Thoracic aorta (tissue), 2 donors: ENCODE data around the gene COL8A1. TPM values are rescaled to one million over a fixed set of nuclear protein-coding genes. Genes with fewer than 3 reads are reported as not detected.

Source experiments
- ATAC-seq: fragments of 150-250 bp; one replicate; pipeline ENCODE4 v1.8.0; 2017; ENCODE audit warnings: low read depth; ENCODE audit not compliant: insufficient number of reproducible peaks, low FRiP score
- DNase-seq: peaks from one replicate; pipeline ENCODE4 v3.0.0-alpha.2; 2020; ENCODE audit warnings: low spot score
- H3K27ac ChIP-seq, 2 donors: fragments of 200-600 bp; sonication (generic); 1 replicate in 1 of 2; 2 replicates in 1 of 2; pipeline ENCODE4 v1.5.1; 2016; ENCODE audit warnings: mild to moderate bottlenecking in 2 of 2, moderate library complexity in 2 of 2
- H3K27me3 ChIP-seq: fragments of 200-600 bp; sonication (generic); replicated peaks from 2 replicates; pipeline ENCODE4 v1.6.0; 2016; ENCODE audit warnings: mild to moderate bottlenecking; ENCODE audit not compliant: insufficient read depth
- H3K36me3 ChIP-seq: fragments of 200-600 bp; sonication (generic); one replicate; pipeline ENCODE4 v1.5.1; 2016
- H3K4me1 ChIP-seq, 2 donors: fragments of 200-600 bp; sonication (generic); 1 replicate in 1 of 2; 2 replicates in 1 of 2; pipeline versions ENCODE4 v1.5.1 to v1.6.0; 2016; ENCODE audit warnings: low read depth in 2 of 2, mild to moderate bottlenecking in 1 of 2; ENCODE audit not compliant: control insufficient read depth in 1 of 2
- H3K4me3 ChIP-seq: fragments of 200-600 bp; sonication (generic); 2 replicates; pipeline ENCODE4 v1.5.1; 2016; ENCODE audit warnings: mild to moderate bottlenecking
- H3K9me3 ChIP-seq: fragments of 200-600 bp; sonication (generic); 2 replicates; pipeline ENCODE4 v1.5.1; 2016
- total RNA-seq, 2 donors: library from RNA; depleted of rRNA; stranded (reverse); fragments of >200 nt; gene quantifications; one replicate each; pipeline versions ENCODE4 v1.1.0 to v1.2.3, GENCODE V29; 2016
- TF ChIP-seq, protein P1 (sequence below): fragments of 200-600 bp; sonication (generic); IDR thresholded peaks from one replicate; pipeline ENCODE4 v1.5.1; 2019; ENCODE audit warnings: antibody characterized with exemption

Gene COL8A1
- total RNA-seq, 2 donors from 2014 or later = 253 to 916 TPM

DNA sequence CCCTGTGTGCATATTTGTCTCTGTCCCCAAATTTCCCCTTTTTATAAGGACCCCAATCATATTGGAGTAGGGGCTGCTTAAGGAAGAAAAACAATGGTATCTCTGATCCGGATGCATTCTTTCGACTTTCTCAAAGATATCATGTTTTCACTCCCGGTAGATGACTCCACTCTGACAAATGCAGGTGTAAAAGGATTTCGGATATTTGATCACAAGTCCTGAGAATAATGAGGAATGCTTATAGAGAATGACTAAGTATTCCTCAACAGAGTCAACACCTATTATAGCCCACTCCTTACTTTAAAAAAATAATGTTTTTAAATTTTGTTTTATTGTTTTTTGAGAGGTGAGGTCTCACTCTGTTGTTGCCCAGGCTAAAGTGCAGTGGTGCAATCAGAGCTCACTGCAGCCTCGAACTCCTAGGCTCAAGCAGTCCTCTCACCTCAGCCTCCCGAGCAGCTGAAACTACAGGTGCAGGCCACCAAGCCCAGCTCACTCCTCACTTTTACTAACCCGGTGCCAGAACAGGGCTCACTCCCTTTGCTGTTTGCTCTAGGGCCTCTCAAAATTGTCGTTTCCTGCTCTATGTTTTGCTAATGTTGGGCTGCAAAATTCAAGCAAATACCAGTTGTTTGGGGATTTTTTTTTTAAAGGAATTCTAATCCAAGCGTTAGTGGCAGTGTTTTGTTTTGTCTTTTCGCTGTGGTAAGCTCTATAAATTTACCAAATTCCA is 24.6 kb downstream of the COL8A1 start:
- DNase-seq (no peak), ATAC-seq (no peak)
- H3K36me3 ChIP-seq = no peaks in the 10 kb centered on the region
- H3K9me3 ChIP-seq = no peaks in the 10 kb centered on the region
- no peak overlapping the region for H3K4me3 ChIP-seq
- TF ChIP-seq, protein P1, sequence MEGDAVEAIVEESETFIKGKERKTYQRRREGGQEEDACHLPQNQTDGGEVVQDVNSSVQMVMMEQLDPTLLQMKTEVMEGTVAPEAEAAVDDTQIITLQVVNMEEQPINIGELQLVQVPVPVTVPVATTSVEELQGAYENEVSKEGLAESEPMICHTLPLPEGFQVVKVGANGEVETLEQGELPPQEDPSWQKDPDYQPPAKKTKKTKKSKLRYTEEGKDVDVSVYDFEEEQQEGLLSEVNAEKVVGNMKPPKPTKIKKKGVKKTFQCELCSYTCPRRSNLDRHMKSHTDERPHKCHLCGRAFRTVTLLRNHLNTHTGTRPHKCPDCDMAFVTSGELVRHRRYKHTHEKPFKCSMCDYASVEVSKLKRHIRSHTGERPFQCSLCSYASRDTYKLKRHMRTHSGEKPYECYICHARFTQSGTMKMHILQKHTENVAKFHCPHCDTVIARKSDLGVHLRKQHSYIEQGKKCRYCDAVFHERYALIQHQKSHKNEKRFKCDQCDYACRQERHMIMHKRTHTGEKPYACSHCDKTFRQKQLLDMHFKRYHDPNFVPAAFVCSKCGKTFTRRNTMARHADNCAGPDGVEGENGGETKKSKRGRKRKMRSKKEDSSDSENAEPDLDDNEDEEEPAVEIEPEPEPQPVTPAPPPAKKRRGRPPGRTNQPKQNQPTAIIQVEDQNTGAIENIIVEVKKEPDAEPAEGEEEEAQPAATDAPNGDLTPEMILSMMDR = no peak
- peak overlapping the region in 1 of 2 donors; percentile 5 for H3K27ac ChIP-seq
- H3K4me1 ChIP-seq = peaks cover 29 to 47% of the 10 kb centered on the region in 2 donors
- H3K27me3 ChIP-seq = no peaks in the 10 kb centered on the region

DNA sequence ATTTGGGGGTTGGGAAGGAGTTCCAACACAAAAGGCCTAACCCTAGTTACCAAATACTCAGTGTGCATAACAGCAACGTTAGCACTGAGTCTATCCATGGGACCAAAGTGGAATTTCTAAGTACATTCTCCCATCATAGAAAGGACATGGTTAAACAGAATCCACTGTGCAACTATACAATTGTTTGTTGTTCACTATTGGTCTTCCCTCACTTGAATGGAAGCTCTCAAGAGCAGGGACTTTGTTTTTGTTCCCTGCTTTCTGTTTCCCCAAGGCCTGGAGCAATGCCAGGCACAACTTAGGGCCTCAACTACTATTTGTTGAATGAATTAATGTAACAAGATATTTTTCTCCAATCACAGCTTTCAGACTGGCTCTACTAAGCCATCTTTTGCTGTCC is 25.6 kb downstream of the COL8A1 start:
- no peaks in the 10 kb centered on the region for H3K36me3 ChIP-seq
- no peak overlapping the region for H3K4me3 ChIP-seq
- ATAC-seq = no peak
- no peak for DNase-seq
- TF ChIP-seq, protein P1 = no peak
- H3K4me1 ChIP-seq = peaks cover 34 to 40% of the 10 kb centered on the region in 2 donors
- no peaks in the 10 kb centered on the region for H3K9me3 ChIP-seq
- H3K27me3 ChIP-seq = no peaks in the 10 kb centered on the region
- no peak overlapping the region for H3K27ac ChIP-seq

GRCh38 chr3:99665017-99665416 is 26.6 kb downstream of the COL8A1 start:
- no peaks in the 10 kb centered on the region for H3K27me3 ChIP-seq
- ATAC-seq (no peak), DNase-seq (no peak)
- H3K4me1 ChIP-seq = peaks cover 34 to 39% of the 10 kb centered on the region in 2 donors
- TF ChIP-seq, protein P1 = no peak
- no peaks in the 10 kb centered on the region for H3K36me3 ChIP-seq
- no peaks in the 10 kb centered on the region for H3K9me3 ChIP-seq
- H3K27ac ChIP-seq = peak overlapping the region in 1 of 2 donors; percentile 40
- H3K4me3 ChIP-seq = no peak overlapping the region

GRCh38 chr3:99666201-99666600 is 27.8 kb downstream of the COL8A1 start:
- Histone ChIP-seq H3K27ac (peak overlapping the region in 1 of 2 donors; percentile 41), H3K9me3 (no peaks in the 10 kb centered on the region), H3K4me3 (no peak overlapping the region), H3K36me3 (no peaks in the 10 kb centered on the region), H3K27me3 (no peaks in the 10 kb centered on the region), H3K4me1 (peaks cover 34 to 35% of the 10 kb centered on the region in 2 donors)
- DNase-seq (no peak), ATAC-seq (no peak)
- TF ChIP-seq, protein P1 = no peak

DNA sequence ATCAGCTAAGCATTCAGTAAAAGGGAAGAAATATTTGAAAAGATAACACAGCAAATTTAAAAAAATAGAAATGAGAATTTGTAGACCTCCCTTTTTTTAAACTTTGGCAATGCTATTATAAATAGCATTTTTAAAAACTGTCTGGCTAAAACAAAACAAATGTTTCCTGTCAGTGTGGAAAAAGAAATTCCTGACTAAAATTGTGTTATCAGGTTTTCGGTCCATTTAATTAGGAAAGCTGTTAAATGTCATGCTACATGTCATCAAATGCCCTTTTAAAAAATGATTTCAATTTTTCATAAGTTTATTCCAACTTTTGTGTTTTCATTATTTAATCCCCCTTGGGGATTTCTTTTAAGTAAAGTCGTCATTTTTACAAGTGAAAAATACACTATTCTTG is 29.6 kb downstream of the COL8A1 start:
- Histone ChIP-seq H3K9me3 (no peaks in the 10 kb centered on the region), H3K4me3 (peak overlapping the region; percentile 3), H3K4me1 (peaks cover 35 to 37% of the 10 kb centered on the region in 2 donors), H3K36me3 (no peaks in the 10 kb centered on the region), H3K27me3 (no peaks in the 10 kb centered on the region), H3K27ac (peak overlapping the region; percentile 52 to 68)
- no peak for ATAC-seq
- TF ChIP-seq, protein P1 = no peak
- no peak for DNase-seq
